Heart right ventricle (tissue), 16 donors: ENCODE results near the gene RAC2. TPM values are rescaled to one million over a fixed set of nuclear protein-coding genes. Genes with fewer than 3 reads are reported as not detected.
A peak's percentile ranks its signal among the peaks of the same experiment; 100 is the strongest.

Experiments
- ATAC-seq, 8 donors: fragments of 200-7000 bp; cut with Tn5 transposase; one replicate each; pipeline ENCODE4 v1.9.1; 2020; ENCODE audit warnings: mild to moderate bottlenecking in 8 of 8, moderate library complexity in 8 of 8, moderate number of reproducible peaks in 1 of 8
- DNase-seq, 2 donors: peaks; one replicate each; pipeline ENCODE4 v3.0.0-alpha.2; 2020
- H3K27ac ChIP-seq, 10 donors: fragments of 200-600 bp; sonication (generic) in 2 of 10; one replicate each; pipeline versions ENCODE4 v1.5.0 to v1.8.0; 2020 to 2022; ENCODE audit warnings: mild to moderate bottlenecking in 3 of 10
- H3K27me3 ChIP-seq, 7 donors: fragments of 200-600 bp; one replicate each; pipeline ENCODE4 v1.8.0; 2021 to 2022; ENCODE audit warnings: mild to moderate bottlenecking in 2 of 7
- H3K36me3 ChIP-seq, 9 donors: fragments of 200-600 bp; sonication (generic) in 1 of 9; one replicate each; pipeline versions ENCODE4 v1.5.0 to v1.8.0; 2020 to 2022; ENCODE audit warnings: mild to moderate bottlenecking in 2 of 9
- H3K4me1 ChIP-seq, 9 donors: fragments of 200-600 bp; sonication (generic) in 1 of 9; one replicate each; pipeline versions ENCODE4 v1.5.0 to v1.8.0; 2020 to 2022; ENCODE audit warnings: mild to moderate bottlenecking in 4 of 9
- H3K4me3 ChIP-seq, 10 donors: fragments of 200-600 bp; sonication (generic) in 2 of 10; one replicate each; pipeline versions ENCODE4 v1.5.0 to v1.8.0; 2020 to 2022; ENCODE audit warnings: mild to moderate bottlenecking in 7 of 10, moderate library complexity in 2 of 10
- H3K9me3 ChIP-seq, 11 donors: fragments of 200-600 bp in 10 of 11; sonication (generic) in 2 of 11; one replicate each; pipeline versions ENCODE4 v1.5.0 to v1.8.0; 2013 to 2022; ENCODE audit warnings: mild to moderate bottlenecking in 2 of 11, control low read depth in 1 of 11, moderate library complexity in 1 of 11
- CTCF ChIP-seq, 9 donors: fragments of 200-600 bp; sonication (generic) in 2 of 9; IDR thresholded peaks; one replicate each; pipeline versions ENCODE4 v1.5.0 to v1.8.0; 2021 to 2022; ENCODE audit warnings: antibody characterized with exemption in 9 of 9, mild to moderate bottlenecking in 5 of 9, moderate library complexity in 1 of 9
- WGBS, 2 donors: extraction: QIAGEN DNeasy Blood & Tissue Kit; methylation state at CpG; one replicate each; pipeline ENCODE4 v1.1.7; 2013; ENCODE audit warnings: inconsistent platforms in 1 of 2; 5-methylcytosine and 5-hydroxymethylcytosine counted together
- intact Hi-C, 10 donors: fragments of 100-400 bp; cut with DNase I; formaldehyde crosslinking; loops; one replicate each; pipeline versions ENCODE4 v1.11.1 to v1.14.2; 2022
- polyA plus RNA-seq, 2 donors: library from polyadenylated mRNA; stranded (reverse); fragments of 200-250 nt; gene quantifications; one replicate each; pipeline ENCODE4 v1.2.3, GENCODE V29; 2013
- total RNA-seq, 10 donors: library from RNA; stranded (reverse); fragmentation: NEBNext Ultra II Directional in 3 of 10; extraction: Animal tissue kit (Norgen Biotek cat#: 25700) in 3 of 10; gene quantifications; one replicate each; pipeline versions ENCODE4 v1.2.1 to v1.2.4, GENCODE V29; 2021 to 2023
- donor health status: Arrhythmogenic right ventricular cardiomyopathy.
- donor health status: ischemic (EF 13 %, LVEDD 7.1; RV severe dilation, severe dysfunction).
- donor health status: healthy with polysubstance abuse.
- donor health status: DM: no; HTN: yes; CAD: no.
- donor health status: DM: no; HTN: no; CAD: no.
- donor health status: ischemic (EF 25% LVEDD 6.9; RV normal size, moderate dysfunction).
- donor health status: ischemic (EF 25% LVEDD 5.7; RV mildly dilated, moderate dysfunction).
- donor health status: healthy.
- donor health status: DM: yes; HTN: yes; CAD: no.
- donor health status: Ischemic cardiomyopathy.
- donor health status: ischemic (EF 35%, LVEDD 5.7; RV mildly dilated, moderate dysfunction).
- donor health status: nonischemic (EF 11% LVEDD 7.7; RV severe dilation, severe dysfunction).
- donor health status: DM: yes; HTN: yes; CAD: no.
- donor health status: PGD.
- donor health status: ischemic (EF 29% LVEDD 5.4; RV normal size, mild dysfunction).
- donor health status: nonischemic (EF 23%, LVEDD 6.1; RV moderate dilation, normal function).

Gene RAC2
- total and polyA plus RNA-seq, 12 donors = 1.1 to 37.1 (median 3.5) TPM

GRCh38 chr22:37187552-37187890 is 56.5 kb downstream of the RAC2 start:
- no peak for TF ChIP-seq CTCF (IDR thresholded peaks at IDR 0.05)
- peak overlapping the region; percentile 79 to 92 (median 86) for H3K27ac ChIP-seq
- H3K36me3 ChIP-seq = peaks cover 0 to 9% (median 0%) of the 10 kb centered on the region in 9 donors
- no peak for DNase-seq
- no peaks in the 10 kb centered on the region for H3K9me3 ChIP-seq
- H3K27me3 ChIP-seq = no peaks in the 10 kb centered on the region
- peak overlapping the region in 9 of 10 donors; percentile 25 to 55 (median 48) for H3K4me3 ChIP-seq
- ATAC-seq = peak; percentile 40 to 60 (median 52)
- H3K4me1 ChIP-seq = peaks cover 18 to 64% (median 39%) of the 10 kb centered on the region in 9 donors
- WGBS, 2 donors = 15 to 16% methylated on average over 5 of the region's 5 CpGs
- intact Hi-C loops = no loop called here

- DNase-seq (no peak), ATAC-seq (peak in 4 of 8 donors; percentile 2 to 34 (median 22))
- intact Hi-C loops = no loop called here
- Histone ChIP-seq H3K27me3 (no peaks in the 10 kb centered on the region), H3K36me3 (peaks cover 0 to 9% (median 0%) of the 10 kb centered on the region in 9 donors), H3K27ac (peak overlapping the region; percentile 79 to 92 (median 86)), H3K4me1 (peaks cover 18 to 64% (median 39%) of the 10 kb centered on the region in 9 donors), H3K4me3 (peak overlapping the region in 9 of 10 donors; percentile 25 to 55 (median 48)), H3K9me3 (no peaks in the 10 kb centered on the region)
- TF ChIP-seq CTCF (IDR thresholded peaks at IDR 0.05) = no peak
- 50 to 62% methylated on average over 4 of the region's 4 CpGs for WGBS, 2 donors
These were observed 57.0 kb downstream of the RAC2 start for GRCh38 chr22:37186997-37187522.

GRCh38 chr22:37186228-37186996 is 57.7 kb downstream of the RAC2 start:
- DNase-seq (no peak), ATAC-seq (peak in 4 of 8 donors; percentile 9 to 52 (median 40))
- peaks cover 18 to 64% (median 39%) of the 10 kb centered on the region in 9 donors for H3K4me1 ChIP-seq
- H3K27me3 ChIP-seq = no peaks in the 10 kb centered on the region
- H3K4me3 ChIP-seq = peak overlapping the region in 5 of 10 donors; percentile 48 to 55 (median 54)
- H3K27ac ChIP-seq = peak overlapping the region in 9 of 10 donors; percentile 79 to 92 (median 86)
- H3K36me3 ChIP-seq = peaks cover 0 to 11% (median 0%) of the 10 kb centered on the region in 9 donors
- H3K9me3 ChIP-seq = no peaks in the 10 kb centered on the region
- 55 to 67% methylated on average over 9 of the region's 9 CpGs for WGBS, 2 donors
- TF ChIP-seq CTCF (IDR thresholded peaks at IDR 0.05) = no peak
- intact Hi-C loops = no loop called here

GRCh38 chr22:37185646-37186227 is 58.3 kb downstream of the RAC2 start:
- H3K36me3 ChIP-seq = peaks cover 0 to 11% (median 0%) of the 10 kb centered on the region in 9 donors
- 82 to 87% methylated on average over 13 of the region's 13 CpGs for WGBS, 2 donors
- DNase-seq (no peak), ATAC-seq (no peak)
- H3K27ac ChIP-seq = peak overlapping the region in 3 of 10 donors; percentile 87 to 92 (median 90)
- H3K4me3 ChIP-seq = no peak overlapping the region
- no peaks in the 10 kb centered on the region for H3K9me3 ChIP-seq
- intact Hi-C loops = no loop called here
- peaks cover 18 to 64% (median 39%) of the 10 kb centered on the region in 9 donors for H3K4me1 ChIP-seq
- no peak for TF ChIP-seq CTCF (IDR thresholded peaks at IDR 0.05)
- no peaks in the 10 kb centered on the region for H3K27me3 ChIP-seq
